Gastroesophageal sphincter (tissue), 4 donors: Measurements from ENCODE around the gene TMEM271. TPM values are rescaled to one million over a fixed set of nuclear protein-coding genes. Genes with fewer than 3 reads are reported as not detected.
A peak's percentile ranks its signal among the peaks of the same experiment; 100 is the strongest.

Experiments used
- ATAC-seq: fragments of 150-250 bp; one replicate; pipeline ENCODE4 v1.9.1; 2016; ENCODE audit warnings: mild to moderate bottlenecking, moderate library complexity
- H3K27ac ChIP-seq, 4 donors: fragments of 200-600 bp; sonication (generic) in 3 of 4; 1 replicate in 3 of 4; 2 replicates in 1 of 4; pipeline ENCODE4 v1.5.1; 2016 to 2019
- H3K27me3 ChIP-seq: fragments of 200-600 bp; sonication (generic); one replicate; pipeline ENCODE4 v1.5.1; 2019
- H3K36me3 ChIP-seq, 2 donors: fragments of 200-600 bp; sonication (generic); one replicate each; pipeline ENCODE4 v1.5.1; 2019; ENCODE audit warnings: control low read depth in 1 of 2
- H3K4me1 ChIP-seq, 3 donors: fragments of 200-600 bp; sonication (generic); 1 replicate in 2 of 3; 2 replicates in 1 of 3; pipeline ENCODE4 v1.5.1; 2016 to 2019; ENCODE audit warnings: control low read depth in 2 of 3
- H3K4me3 ChIP-seq, 2 donors: fragments of 200-600 bp; sonication (generic); one replicate each; pipeline ENCODE4 v1.5.1; 2019; ENCODE audit warnings: mild to moderate bottlenecking in 1 of 2, moderate library complexity in 1 of 2
- H3K9me3 ChIP-seq, 3 donors: fragments of 200-600 bp; sonication (generic); one replicate each; pipeline ENCODE4 v1.5.1; 2017 to 2019; ENCODE audit warnings: control low read depth in 2 of 3
- CTCF ChIP-seq, 4 experiments: fragments of 200-600 bp in 2 of 4; fragments of 450-650 bp in 2 of 4; sonication (generic) in 1 of 4; IDR thresholded peaks; one replicate each; pipeline ENCODE4 v1.5.1; 2017 to 2019; ENCODE audit warnings: antibody characterized with exemption in 4 of 4, mild to moderate bottlenecking in 2 of 4, moderate library complexity in 2 of 4
- EP300 ChIP-seq: sonication (generic); formaldehyde crosslinking; IDR thresholded peaks from one replicate; pipeline ENCODE4 v1.6.1; 2017; ENCODE audit warnings: antibody characterized with exemption, mild to moderate bottlenecking
- POLR2A ChIP-seq, 2 donors: fragments of 450-650 bp; IDR thresholded peaks; one replicate each; pipeline ENCODE4 v1.6.1; 2017; ENCODE audit warnings: antibody characterized with exemption in 2 of 2, mild to moderate bottlenecking in 2 of 2, moderate library complexity in 1 of 2
- POLR2AphosphoS5 ChIP-seq: sonication (generic); formaldehyde crosslinking; IDR thresholded peaks from one replicate; pipeline ENCODE4 v1.6.1; 2017; ENCODE audit warnings: antibody characterized with exemption
- WGBS, 2 donors: methylation state at CpG; one replicate each; pipeline ENCODE4 v1.1.5; 2018; ENCODE audit warnings: low coverage in 1 of 2; 5-methylcytosine and 5-hydroxymethylcytosine counted together
- total RNA-seq, 4 donors: library from RNA; depleted of rRNA; stranded (reverse); fragments of >200 nt; gene quantifications; one replicate each; pipeline ENCODE4 v1.1.0, GENCODE V29; 2016

Gene TMEM271
- total RNA-seq, 4 donors from 2014 or later: 0.35 TPM; not detected in 3

DNA sequence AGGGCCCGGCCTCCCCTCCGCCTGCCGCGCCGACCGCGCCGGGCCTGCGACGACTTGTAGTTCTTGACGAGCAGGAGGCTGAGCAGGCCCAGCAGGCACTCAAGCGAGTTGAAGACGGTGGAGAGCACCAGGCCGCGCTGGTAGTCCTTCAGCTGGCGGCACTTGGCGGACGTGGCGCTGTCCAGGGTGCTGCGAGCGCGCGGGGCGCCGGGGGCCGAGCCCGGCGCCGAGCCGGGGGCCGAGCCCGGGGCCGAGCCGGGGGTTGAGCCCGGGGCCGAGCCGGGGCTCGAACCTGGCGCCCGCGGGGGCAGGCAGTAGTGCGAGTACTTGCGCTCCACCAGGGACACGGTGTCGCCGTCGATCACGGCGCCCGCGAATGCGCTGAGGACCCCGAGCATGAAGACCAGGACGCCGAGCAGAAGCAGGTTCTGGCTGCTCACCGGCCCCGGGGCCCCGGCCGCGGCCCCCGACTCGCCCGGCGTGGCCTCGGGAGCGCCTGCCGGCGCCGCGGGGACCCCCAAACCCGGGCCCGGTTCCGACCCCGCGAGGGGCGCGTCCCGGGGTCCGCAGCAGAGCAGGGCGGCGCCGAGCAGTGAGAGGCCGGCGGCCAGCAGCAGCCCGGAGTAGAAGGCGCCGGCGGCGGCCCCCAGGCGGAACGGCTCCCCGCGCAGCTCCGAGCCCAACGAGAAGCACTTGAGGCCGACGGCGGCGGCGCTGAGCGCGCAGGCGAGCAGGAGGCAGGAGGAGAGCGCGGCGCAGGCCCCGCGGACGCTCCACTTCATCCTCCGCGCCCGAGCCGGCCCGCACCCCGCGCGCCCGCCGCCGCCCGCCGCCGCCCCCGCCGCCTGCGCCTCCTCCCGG is 584 bp downstream of the TMEM271 start:
- TF ChIP-seq POLR2A (IDR thresholded peaks at IDR 0.05): no peak
- TF ChIP-seq POLR2AphosphoS5: no peak
- no peak for TF ChIP-seq CTCF (IDR thresholded peaks at IDR 0.05)
- TF ChIP-seq EP300: no peak
- Histone ChIP-seq H3K27me3 (peaks cover 98% of the 10 kb centered on the region), H3K9me3 (no peaks in the 10 kb centered on the region), H3K27ac (no peak overlapping the region), H3K36me3 (no peaks in the 10 kb centered on the region), H3K4me1 (peaks cover 0 to 33% (median 0%) of the 10 kb centered on the region in 3 donors), H3K4me3 (peak overlapping the region in 1 of 2 donors; percentile 38)
- no peak for ATAC-seq
- WGBS, 2 donors: no CpG with 5 or more reads among the region's 127 CpGs

- TF ChIP-seq EP300: no peak
- no peak for TF ChIP-seq CTCF (IDR thresholded peaks at IDR 0.05)
- TF ChIP-seq POLR2AphosphoS5: no peak
- TF ChIP-seq POLR2A (IDR thresholded peaks at IDR 0.05): no peak
- Histone ChIP-seq H3K4me3 (no peak overlapping the region), H3K9me3 (no peaks in the 10 kb centered on the region), H3K27me3 (peaks cover 98% of the 10 kb centered on the region), H3K36me3 (no peaks in the 10 kb centered on the region), H3K4me1 (peaks cover 0 to 33% (median 0%) of the 10 kb centered on the region in 3 donors), H3K27ac (no peak overlapping the region)
- 11 to 29% methylated on average over 1 to 10 of the region's 68 CpGs for WGBS, 2 donors
- no peak for ATAC-seq
Measured at GRCh38 chr4:574346-575161, 1.5 kb downstream of the TMEM271 start.

DNA sequence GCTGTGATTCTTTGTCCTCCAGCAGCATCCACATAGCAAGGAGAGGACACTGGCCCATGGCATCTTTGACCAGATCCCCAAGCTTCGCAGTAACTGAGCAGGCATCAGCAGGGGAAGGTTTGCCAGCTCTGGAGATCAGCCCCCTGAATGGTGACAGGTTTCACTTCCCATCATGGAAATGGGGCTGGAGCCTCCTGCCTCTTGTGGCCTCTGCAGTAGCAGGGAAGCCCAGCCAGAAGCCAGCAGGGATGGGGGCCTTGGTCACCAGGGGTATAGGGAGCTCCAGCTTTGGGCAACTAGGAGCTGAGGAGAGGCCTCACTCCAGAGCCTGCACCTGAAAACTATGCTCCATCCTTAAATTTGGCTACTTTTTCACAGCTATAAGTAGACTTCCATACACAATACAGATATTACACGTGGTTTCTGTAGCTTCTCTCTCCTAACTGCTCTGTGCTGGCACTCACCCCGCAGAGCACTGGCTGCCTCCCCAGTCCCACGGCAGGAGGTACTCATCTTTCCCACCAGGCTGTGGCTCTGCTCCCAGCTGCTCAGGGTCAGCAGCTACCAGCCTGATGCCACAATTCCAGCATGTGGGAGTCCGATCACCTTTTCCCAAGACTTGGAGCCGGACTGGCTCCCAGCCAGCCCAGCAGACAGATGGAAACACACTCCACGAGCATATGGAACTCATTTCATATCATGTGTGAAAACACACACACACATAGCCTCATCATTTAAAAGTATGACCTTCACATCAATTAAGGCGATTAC is 2.8 kb downstream of the TMEM271 start:
- no peak for TF ChIP-seq POLR2A (IDR thresholded peaks at IDR 0.05)
- no peak for TF ChIP-seq EP300
- no peak for TF ChIP-seq CTCF (IDR thresholded peaks at IDR 0.05)
- no peak for TF ChIP-seq POLR2AphosphoS5
- no peak for ATAC-seq
- Histone ChIP-seq H3K27me3 (peaks cover 98% of the 10 kb centered on the region), H3K4me3 (no peak overlapping the region), H3K9me3 (no peaks in the 10 kb centered on the region), H3K27ac (no peak overlapping the region), H3K4me1 (peaks cover 0 to 33% (median 0%) of the 10 kb centered on the region in 3 donors), H3K36me3 (no peaks in the 10 kb centered on the region)
- 51% methylated on average over 5 of the region's 8 CpGs; no CpG with 5 or more reads in 1 of the 2 donors for WGBS, 2 donors

DNA sequence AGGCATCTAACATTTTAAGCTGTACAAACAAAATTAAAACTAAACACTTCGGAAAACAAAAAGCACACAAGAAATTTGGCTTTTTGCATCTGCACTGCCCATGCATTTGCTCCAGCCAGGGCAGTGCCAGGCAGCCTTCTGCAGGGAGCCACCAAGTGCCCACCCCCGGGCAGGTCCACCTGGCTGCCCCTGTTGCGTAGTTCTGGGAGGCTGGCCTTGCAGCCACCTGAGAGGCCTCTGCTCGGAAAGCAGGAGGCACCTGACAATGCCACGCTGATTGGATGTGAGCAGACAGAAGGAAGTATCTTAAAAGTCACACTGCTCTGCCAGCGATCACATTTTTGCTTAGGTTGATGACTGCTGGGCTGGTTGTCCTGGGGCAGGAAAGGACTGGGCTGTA is 3.5 kb downstream of the TMEM271 start:
- TF ChIP-seq CTCF (IDR thresholded peaks at IDR 0.05) (no peak), POLR2A (IDR thresholded peaks at IDR 0.05) (no peak), POLR2AphosphoS5 (no peak), EP300 (no peak)
- Histone ChIP-seq H3K36me3 (no peaks in the 10 kb centered on the region), H3K27me3 (peaks cover 98% of the 10 kb centered on the region), H3K9me3 (no peaks in the 10 kb centered on the region), H3K27ac (no peak overlapping the region), H3K4me1 (peaks cover 0 to 30% (median 0%) of the 10 kb centered on the region in 3 donors), H3K4me3 (no peak overlapping the region)
- WGBS, 2 donors: 76 to 86% methylated on average over 2 to 3 of the region's 6 CpGs
- ATAC-seq: no peak
